Measurements from ENCODE around the gene TFAP2C. TPM values are rescaled to one million over a fixed set of nuclear protein-coding genes. Genes with fewer than 3 reads are reported as not detected.
"Not testable (repeated sequence)": the region's sequence is repeated elsewhere in the genome, so short reads cannot be mapped to it uniquely, and the experiment has no call there.

TFAP2C gene
- total and polyA plus RNA-seq, 2 experiments from 2014 or later, result 1.7 to 3.7 TPM

DNA sequence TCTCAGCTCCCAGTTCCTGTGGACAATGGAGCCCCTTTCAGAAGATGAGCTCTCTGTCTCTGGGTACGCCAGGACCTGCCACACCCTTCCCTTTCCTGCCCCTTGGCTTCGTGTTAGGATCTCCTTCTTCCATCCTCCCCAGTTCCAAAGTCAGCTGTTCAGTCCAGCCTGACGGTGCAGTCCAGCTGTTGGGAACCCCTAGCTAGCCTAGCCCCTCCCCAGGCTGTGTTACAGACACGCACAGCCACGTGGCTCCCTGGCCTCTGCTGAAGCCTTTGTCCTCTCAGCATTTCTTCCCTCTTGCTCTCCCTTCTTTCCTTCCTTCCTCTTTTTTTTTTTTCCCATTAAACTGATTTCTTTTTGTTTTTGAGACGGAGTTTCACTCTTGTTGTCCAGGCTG lies 12.4 kb upstream of the TFAP2C start:
- H3K27me3 ChIP-seq, result no peaks in the 10 kb centered on the region
- H3K4me1 ChIP-seq (ENCODE audit: insufficient read depth), result no peaks in the 10 kb centered on the region
- H3K9me2 ChIP-seq (replicated peaks; ENCODE audit: insufficient read depth), result no peaks in the 10 kb centered on the region
- no peaks in the 10 kb centered on the region for H3K36me3 ChIP-seq (replicated peaks; ENCODE audit: insufficient read depth, low read depth)
- no peak overlapping the region for H3K4me3 ChIP-seq
- no peaks in the 10 kb centered on the region for H3K9me3 ChIP-seq (ENCODE audit: low read depth)
- 87% methylated on average over 6 of the region's 6 CpGs for WGBS (ENCODE audit: low lambda C conversion rate, missing lambda C conversion rate)
- no peak overlapping the region for H3K4me2 ChIP-seq
- DNase-seq (ENCODE audit: low spot score), result no peak
- no peak overlapping the region for H3K27ac ChIP-seq
- no peaks in the 10 kb centered on the region for H4K20me1 ChIP-seq (ENCODE audit: insufficient read depth, poor library complexity, severe bottlenecking)
- H3K79me2 ChIP-seq, result no peaks in the 10 kb centered on the region
- TF ChIP-seq EZH2phosphoT487 (IDR thresholded peaks at IDR 0.05; ENCODE audit: low read depth, severe bottlenecking, unreplicated experiment) (no peak), EZH2 (IDR thresholded peaks at IDR 0.05; ENCODE audit: borderline replicate concordance) (no peak), CTCF (IDR thresholded peaks at IDR 0.05; ENCODE audit: poor library complexity) (no peak)
- no peak overlapping the region for H2AFZ ChIP-seq

GRCh38 chr20:56617489-56617888 lies 11.6 kb upstream of the TFAP2C start:
- H3K79me2 ChIP-seq, result no peaks in the 10 kb centered on the region
- no peaks in the 10 kb centered on the region for H3K9me3 ChIP-seq (ENCODE audit: low read depth)
- DNase-seq (ENCODE audit: low spot score), result no peak
- TF ChIP-seq EZH2phosphoT487 (IDR thresholded peaks at IDR 0.05; ENCODE audit: low read depth, severe bottlenecking, unreplicated experiment) (no peak), EZH2 (IDR thresholded peaks at IDR 0.05; ENCODE audit: borderline replicate concordance) (no peak), CTCF (IDR thresholded peaks at IDR 0.05; ENCODE audit: poor library complexity) (no peak)
- H3K9me2 ChIP-seq (replicated peaks; ENCODE audit: insufficient read depth), result no peaks in the 10 kb centered on the region
- H3K4me3 ChIP-seq, result no peak overlapping the region
- H3K27me3 ChIP-seq, result no peaks in the 10 kb centered on the region
- no peak overlapping the region for H3K27ac ChIP-seq
- H3K4me2 ChIP-seq, result no peak overlapping the region
- no peaks in the 10 kb centered on the region for H4K20me1 ChIP-seq (ENCODE audit: insufficient read depth, poor library complexity, severe bottlenecking)
- no peaks in the 10 kb centered on the region for H3K4me1 ChIP-seq (ENCODE audit: insufficient read depth)
- 90% methylated on average over 4 of the region's 4 CpGs for WGBS (ENCODE audit: low lambda C conversion rate, missing lambda C conversion rate)
- H3K36me3 ChIP-seq (replicated peaks; ENCODE audit: insufficient read depth, low read depth), result no peaks in the 10 kb centered on the region
- H2AFZ ChIP-seq, result no peak overlapping the region

DNA sequence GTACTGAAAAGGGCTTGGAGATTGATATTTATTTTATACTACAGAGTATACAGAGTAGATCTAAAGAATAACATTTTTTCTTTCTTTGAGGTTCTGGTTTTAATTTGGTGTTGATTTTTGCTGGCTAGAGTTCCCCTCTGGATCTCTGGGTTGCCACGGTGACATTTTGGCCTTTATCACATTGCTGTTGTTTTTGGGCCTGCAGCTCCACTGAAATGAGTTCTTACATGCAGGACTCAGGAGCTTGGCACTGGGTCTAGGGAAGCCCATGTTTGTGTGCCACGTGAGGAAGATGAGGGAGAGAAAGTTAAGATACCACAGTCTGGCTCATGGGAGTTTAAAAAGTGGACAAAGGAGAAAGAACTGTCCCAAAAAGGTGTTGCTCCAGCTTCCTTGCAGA lies 7.4 kb upstream of the TFAP2C start:
- H2AFZ ChIP-seq, result no peak overlapping the region
- H4K20me1 ChIP-seq (ENCODE audit: insufficient read depth, poor library complexity, severe bottlenecking), result no peaks in the 10 kb centered on the region
- H3K4me2 ChIP-seq, result no peak overlapping the region
- H3K27me3 ChIP-seq, result peaks cover 35% of the 10 kb centered on the region
- H3K9me3 ChIP-seq (ENCODE audit: low read depth), result no peaks in the 10 kb centered on the region
- H3K79me2 ChIP-seq, result no peaks in the 10 kb centered on the region
- H3K9me2 ChIP-seq (replicated peaks; ENCODE audit: insufficient read depth), result no peaks in the 10 kb centered on the region
- H3K4me3 ChIP-seq, result no peak overlapping the region
- no peak for DNase-seq (ENCODE audit: low spot score)
- no peak overlapping the region for H3K27ac ChIP-seq
- no peak for TF ChIP-seq CTCF (IDR thresholded peaks at IDR 0.05; ENCODE audit: poor library complexity)
- no peak for TF ChIP-seq EZH2phosphoT487 (IDR thresholded peaks at IDR 0.05; ENCODE audit: low read depth, severe bottlenecking, unreplicated experiment)
- no peak for TF ChIP-seq EZH2 (IDR thresholded peaks at IDR 0.05; ENCODE audit: borderline replicate concordance)
- WGBS (ENCODE audit: low lambda C conversion rate, missing lambda C conversion rate), result 78% methylated on average over 2 of the region's 2 CpGs
- H3K4me1 ChIP-seq (ENCODE audit: insufficient read depth), result peaks cover 8% of the 10 kb centered on the region
- H3K36me3 ChIP-seq (replicated peaks; ENCODE audit: insufficient read depth, low read depth), result no peaks in the 10 kb centered on the region

DNA sequence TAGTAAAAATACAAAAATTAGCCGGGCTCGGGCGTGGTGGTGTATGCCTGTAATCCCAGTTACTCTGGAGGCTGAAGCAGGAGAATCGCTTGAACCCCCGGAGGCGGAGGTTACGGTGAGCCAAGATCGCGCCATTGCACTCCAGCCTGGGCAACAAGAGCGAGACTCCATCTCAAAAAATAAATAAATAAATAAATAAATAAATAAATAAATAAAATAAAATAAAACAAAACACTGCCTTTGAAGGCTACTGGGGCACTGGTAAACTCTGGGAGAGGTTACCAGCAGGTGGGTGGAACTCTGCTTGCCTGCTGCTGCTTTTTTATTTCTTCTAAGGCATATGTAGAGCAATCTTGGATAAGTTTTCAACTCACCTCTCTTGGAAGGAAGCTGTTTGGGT lies 5.2 kb upstream of the TFAP2C start:
- Histone ChIP-seq H3K4me1 (ENCODE audit: insufficient read depth) (peaks cover 21% of the 10 kb centered on the region), H3K27me3 (peaks cover 57% of the 10 kb centered on the region)
- not testable (repeated sequence) for H3K79me2 ChIP-seq; H2AFZ ChIP-seq; H3K4me3 ChIP-seq; DNase-seq (ENCODE audit: low spot score); H3K9me3 ChIP-seq (ENCODE audit: low read depth); H4K20me1 ChIP-seq (ENCODE audit: insufficient read depth, poor library complexity, severe bottlenecking); H3K27ac ChIP-seq; H3K9me2 ChIP-seq (replicated peaks; ENCODE audit: insufficient read depth); H3K36me3 ChIP-seq (replicated peaks; ENCODE audit: insufficient read depth, low read depth); H3K4me2 ChIP-seq
- WGBS (ENCODE audit: low lambda C conversion rate, missing lambda C conversion rate), result 98% methylated on average over 10 of the region's 10 CpGs

Data from hepatocyte (in vitro differentiated cells).